ENCODE data around the gene PCTP.

DNA sequence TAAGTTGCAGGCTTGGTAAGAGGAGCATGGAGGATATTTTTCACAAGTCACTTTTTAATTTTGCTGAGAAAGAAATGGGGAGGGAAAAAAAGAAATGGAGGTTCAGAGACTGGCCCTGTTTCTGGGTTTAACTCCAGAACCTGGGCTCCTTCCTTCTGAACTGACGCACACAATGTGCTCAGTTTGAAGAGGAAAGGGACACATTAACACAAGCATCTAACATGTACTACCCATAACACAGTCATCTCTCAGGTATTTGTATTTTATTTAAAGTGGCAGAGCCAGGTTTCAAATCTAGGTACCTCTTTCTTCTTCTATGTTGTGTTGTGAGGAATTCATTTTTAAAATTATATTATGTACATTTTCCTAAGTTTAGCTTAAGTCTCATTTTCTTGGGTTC lies 22.9 kb upstream of the PCTP start:
- TF ChIP-seq POLR2A (IDR thresholded peaks at IDR 0.05) (no peak), POLR2AphosphoS5 (IDR thresholded peaks at IDR 0.05) (no peak)
- TF ChIP-seq, protein P1, sequence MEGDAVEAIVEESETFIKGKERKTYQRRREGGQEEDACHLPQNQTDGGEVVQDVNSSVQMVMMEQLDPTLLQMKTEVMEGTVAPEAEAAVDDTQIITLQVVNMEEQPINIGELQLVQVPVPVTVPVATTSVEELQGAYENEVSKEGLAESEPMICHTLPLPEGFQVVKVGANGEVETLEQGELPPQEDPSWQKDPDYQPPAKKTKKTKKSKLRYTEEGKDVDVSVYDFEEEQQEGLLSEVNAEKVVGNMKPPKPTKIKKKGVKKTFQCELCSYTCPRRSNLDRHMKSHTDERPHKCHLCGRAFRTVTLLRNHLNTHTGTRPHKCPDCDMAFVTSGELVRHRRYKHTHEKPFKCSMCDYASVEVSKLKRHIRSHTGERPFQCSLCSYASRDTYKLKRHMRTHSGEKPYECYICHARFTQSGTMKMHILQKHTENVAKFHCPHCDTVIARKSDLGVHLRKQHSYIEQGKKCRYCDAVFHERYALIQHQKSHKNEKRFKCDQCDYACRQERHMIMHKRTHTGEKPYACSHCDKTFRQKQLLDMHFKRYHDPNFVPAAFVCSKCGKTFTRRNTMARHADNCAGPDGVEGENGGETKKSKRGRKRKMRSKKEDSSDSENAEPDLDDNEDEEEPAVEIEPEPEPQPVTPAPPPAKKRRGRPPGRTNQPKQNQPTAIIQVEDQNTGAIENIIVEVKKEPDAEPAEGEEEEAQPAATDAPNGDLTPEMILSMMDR (IDR thresholded peaks at IDR 0.05), result no peak
